Prostate gland (tissue), 2 donors: ENCODE results near the gene TSEN2. TPM values are rescaled to one million over a fixed set of nuclear protein-coding genes. Genes with fewer than 3 reads are reported as not detected.

ENCODE experiments used
- DNase-seq: peaks from one replicate; pipeline ENCODE4 v3.0.0-alpha.2; 2019; ENCODE audit warnings: low spot score
- H3K27ac ChIP-seq, 2 donors: fragments of 200-600 bp; sonication (generic); 2 replicates each; pipeline ENCODE4 v1.5.1; 2017 to 2019
- H3K27me3 ChIP-seq: fragments of 200-600 bp; sonication (generic); replicated peaks from 2 replicates; pipeline ENCODE4 v1.5.1; 2019; ENCODE audit not compliant: insufficient read depth
- H3K36me3 ChIP-seq, 2 donors: fragments of 200-600 bp; sonication (generic); 1 replicate in 1 of 2; 2 replicates in 1 of 2; pipeline versions ENCODE4 v1.5.1 to v1.8.1; 2017 to 2019
- H3K4me1 ChIP-seq: fragments of 200-600 bp; sonication (generic); replicated peaks from 2 replicates; pipeline ENCODE4 v1.5.1; 2019
- H3K4me3 ChIP-seq, 2 donors: fragments of 200-600 bp; sonication (generic); 2 replicates each; pipeline ENCODE4 v1.5.1; 2017 to 2019
- H3K9me3 ChIP-seq: fragments of 200-600 bp; sonication (generic); 2 replicates; pipeline ENCODE4 v1.5.1; 2017
- CTCF ChIP-seq, 4 experiments: fragments of 200-600 bp in 2 of 4; fragments of 450-650 bp in 2 of 4; sonication (generic) in 2 of 4; IDR thresholded peaks; 1 replicate in 3 of 4; 2 replicates in 1 of 4; pipeline ENCODE4 v1.5.1; 2016 to 2019; ENCODE audit warnings: antibody characterized with exemption in 4 of 4, mild to moderate bottlenecking in 2 of 4, moderate library complexity in 2 of 4
- POLR2A ChIP-seq: fragments of 450-650 bp; IDR thresholded peaks from one replicate; pipeline ENCODE4 v1.6.1; 2016; ENCODE audit warnings: antibody characterized with exemption, mild to moderate bottlenecking
- POLR2AphosphoS5 ChIP-seq: sonication (generic); formaldehyde crosslinking; IDR thresholded peaks from one replicate; pipeline ENCODE4 v1.6.1; 2017; ENCODE audit warnings: antibody characterized with exemption
- WGBS: methylation state at CpG from one replicate; pipeline ENCODE4 v1.1.5; 2018; 5-methylcytosine and 5-hydroxymethylcytosine counted together
- intact Hi-C: fragments of 100-400 bp; cut with DNase I; formaldehyde crosslinking; loops from one replicate; pipeline ENCODE4 v1.14.2; 2022
- total RNA-seq, 2 donors: library from RNA; depleted of rRNA; stranded (reverse); fragments of >200 nt; gene quantifications; one replicate each; pipeline ENCODE4 v1.1.0, GENCODE V29; 2016

TSEN2 gene
- total RNA-seq, 2 donors from 2014 or later, result 13.8 to 14.9 TPM

GRCh38 chr3:12484983-12485327 lies 675 bp downstream of the TSEN2 start:
- H3K4me1 ChIP-seq, result no peaks in the 10 kb centered on the region
- WGBS, result 0% methylated on average over 5 of the region's 5 CpGs
- no peaks in the 10 kb centered on the region for H3K36me3 ChIP-seq
- no peaks in the 10 kb centered on the region for H3K27me3 ChIP-seq
- H3K27ac ChIP-seq, result peak overlapping the region in 1 of 2 donors; percentile 59
- H3K4me3 ChIP-seq, result peak overlapping the region; percentile 55 to 75
- no peak for DNase-seq
- TF ChIP-seq POLR2AphosphoS5, result no peak
- no peak for TF ChIP-seq POLR2A
- TF ChIP-seq CTCF (IDR thresholded peaks at IDR 0.05), result no peak
- intact Hi-C loops, result loop anchor here (2.0 to 5.0 kb wide), 2 partner anchors 72 to 236 kb away; partner anchors contain the start of gene MKRN2
- H3K9me3 ChIP-seq, result no peaks in the 10 kb centered on the region

- DNase-seq, result no peak
- intact Hi-C loops, result loop anchor here (5.0 kb wide), 1 partner anchor 71 kb away; the partner anchor contains the start of gene MKRN2
- no peaks in the 10 kb centered on the region for H3K36me3 ChIP-seq
- H3K4me1 ChIP-seq, result no peaks in the 10 kb centered on the region
- no peak overlapping the region for H3K4me3 ChIP-seq
- H3K27ac ChIP-seq, result no peak overlapping the region
- no peaks in the 10 kb centered on the region for H3K9me3 ChIP-seq
- WGBS, result 88% methylated on average over 4 of the region's 4 CpGs
- TF ChIP-seq CTCF (IDR thresholded peaks at IDR 0.05) (no peak), POLR2A (no peak), POLR2AphosphoS5 (no peak)
- no peaks in the 10 kb centered on the region for H3K27me3 ChIP-seq
These were observed 1.7 kb downstream of the TSEN2 start for GRCh38 chr3:12486001-12486400.

GRCh38 chr3:12486916-12487315 lies 2.6 kb downstream of the TSEN2 start:
- H3K4me1 ChIP-seq, result no peaks in the 10 kb centered on the region
- no peaks in the 10 kb centered on the region for H3K36me3 ChIP-seq
- no peak overlapping the region for H3K4me3 ChIP-seq
- intact Hi-C loops, result loop anchor here (5.0 kb wide), 1 partner anchor 70 kb away; the partner anchor contains the start of gene MKRN2
- H3K27ac ChIP-seq, result no peak overlapping the region
- no peak for DNase-seq
- no peaks in the 10 kb centered on the region for H3K9me3 ChIP-seq
- WGBS, result 73% methylated on average over 5 of the region's 5 CpGs
- H3K27me3 ChIP-seq, result no peaks in the 10 kb centered on the region
- TF ChIP-seq CTCF (IDR thresholded peaks at IDR 0.05) (no peak), POLR2A (no peak), POLR2AphosphoS5 (no peak)

GRCh38 chr3:12487336-12487735 lies 3.1 kb downstream of the TSEN2 start:
- intact Hi-C loops, result loop anchor here (5.0 kb wide), 1 partner anchor 70 kb away; the partner anchor contains the start of gene MKRN2

More at GRCh38 chr3:12487336-12487735, 3.1 kb downstream of the TSEN2 start:
- no peak for DNase-seq
- Histone ChIP-seq H3K4me1 (no peaks in the 10 kb centered on the region), H3K4me3 (no peak overlapping the region), H3K9me3 (no peaks in the 10 kb centered on the region), H3K36me3 (no peaks in the 10 kb centered on the region), H3K27me3 (no peaks in the 10 kb centered on the region), H3K27ac (no peak overlapping the region)
- TF ChIP-seq POLR2A, result no peak
- no peak for TF ChIP-seq POLR2AphosphoS5
- TF ChIP-seq CTCF (IDR thresholded peaks at IDR 0.05), result no peak
- WGBS, result 70% methylated on average over 3 of the region's 3 CpGs
